Measurements from ENCODE around the gene TACC3.

- TF ChIP-seq CTCF (IDR thresholded peaks at IDR 0.05; ENCODE audit: low read depth, low read length, poor library complexity, severe bottlenecking) = no peak
- TF ChIP-seq EZH2phosphoT487 (IDR thresholded peaks at IDR 0.05; ENCODE audit: borderline replicate concordance, low read length) = no peak
Measured at GRCh38 chr4:1705732-1706131, 15.6 kb upstream of the TACC3 start.
